HepG2 (cell line): ENCODE measurements around the gene SERP1. TPM values are rescaled to one million over a fixed set of nuclear protein-coding genes. Genes with fewer than 3 reads are reported as not detected.

Source experiments
- ATAC-seq: fragments of 200-7000 bp; cut with Tn5 transposase; 3 replicates; pipeline ENCODE4 v1.9.1; 2020; ENCODE audit warnings: mild to moderate bottlenecking, moderate library complexity
- Bru-seq: library from RNA; stranded (reverse); fragments of 400-500 nt; gene quantifications from one replicate; lab custom pipeline; 2021; lab: Mats Ljungman, UMichigan
- BruChase-seq, 2 experiments: library from RNA; stranded (reverse); fragments of 400-500 nt; gene quantifications; one replicate each; lab custom pipeline; 2021; lab: Mats Ljungman, UMichigan
- BruUV-seq: library from RNA; stranded (reverse); fragments of 400-500 nt; replicated peaks from 2 replicates; lab custom pipeline; 2021; lab: Mats Ljungman, UMichigan
- CTCF ChIA-PET: fragments of 300-600 bp; formaldehyde crosslinking; extraction: SDS; loops from one replicate; lab custom pipeline; 2021; ENCODE audit warnings: low total read pairs, inconsistent platforms, low intra/inter-chr PET ratio; lab: Yijun Ruan, JAX
- POLR2A ChIA-PET: fragments of 350-600 bp; sonication (Branson Sonifier 250); formaldehyde crosslinking; loops from one replicate; lab custom pipeline; 2020; ENCODE audit warnings: antibody characterized with exemption, inconsistent platforms; lab: Yijun Ruan, JAX
- DNase-seq: peaks from one replicate; pipeline ENCODE4 v3.0.0-alpha.2; 2015; ENCODE audit warnings: low spot score
- FAIRE-seq: peaks from 3 replicates; lab custom pipeline; 2011; peaks lifted over from hg19 to GRCh38; lab: Jason Lieb, UNC
- H2AFZ ChIP-seq: one replicate; pipeline ENCODE4 v1.6.1; 2011; ENCODE audit warnings: low read length, inconsistent platforms
- H3K27ac ChIP-seq: fragments of 300-600 bp; 3 replicates; pipeline ENCODE4 v1.8.0; 2011; ENCODE audit warnings: mixed run types, mild to moderate bottlenecking, mixed read lengths, low read length, inconsistent platforms; ENCODE audit not compliant: insufficient read depth; ENCODE audit errors: extremely low read length
- H3K27me3 ChIP-seq, 2 experiments: fragments of 200-600 bp in 1 of 2; 2 replicates in 1 of 2; 3 replicates in 1 of 2; pipeline versions ENCODE4 v1.6.0 to v1.8.0; 2011; ENCODE audit warnings: low read length in 2 of 2, mild to moderate bottlenecking in 2 of 2, moderate library complexity in 2 of 2, inconsistent platforms in 1 of 2; ENCODE audit not compliant: insufficient read depth in 2 of 2, control insufficient read depth in 1 of 2
- H3K36me3 ChIP-seq, 2 experiments: fragments of 200-600 bp in 1 of 2; replicated peaks in 1 of 2; 2 replicates in 1 of 2; 3 replicates in 1 of 2; pipeline versions ENCODE4 v1.5.1 to v1.8.0; 2011; ENCODE audit warnings: low read length in 2 of 2, inconsistent platforms in 1 of 2; ENCODE audit not compliant: insufficient read depth in 2 of 2, control insufficient read depth in 1 of 2
- H3K4me1 ChIP-seq: 2 replicates; pipeline ENCODE4 v1.5.1; 2012; ENCODE audit warnings: low read length, inconsistent platforms; ENCODE audit not compliant: insufficient read depth
- H3K4me2 ChIP-seq: 2 replicates; pipeline ENCODE4 v1.6.0; 2011; ENCODE audit warnings: low read depth, low read length, inconsistent platforms
- H3K4me3 ChIP-seq, 3 experiments: fragments of 200-600 bp in 1 of 3; sonication (generic), shearing (Covaris generic) in 1 of 3; replicated peaks in 1 of 3; 2 replicates each; pipeline ENCODE4 v1.5.1; 2011 to 2016; ENCODE audit warnings: low read length in 3 of 3, inconsistent platforms in 2 of 3, low read depth in 2 of 3, mild to moderate bottlenecking in 2 of 3, control low read depth in 1 of 3, mixed read lengths in 1 of 3; ENCODE audit not compliant: insufficient read depth in 1 of 3
- H3K79me2 ChIP-seq: one replicate; pipeline ENCODE4 v1.6.1; 2011; ENCODE audit warnings: low read length, inconsistent platforms; ENCODE audit not compliant: insufficient read depth
- H3K9ac ChIP-seq: 2 replicates; pipeline ENCODE4 v1.6.0; 2011; ENCODE audit warnings: mild to moderate bottlenecking, low read depth, low read length, inconsistent platforms; ENCODE audit not compliant: insufficient read depth
- H3K9me3 ChIP-seq: 2 replicates; pipeline ENCODE4 v1.5.1; 2012; ENCODE audit warnings: mild to moderate bottlenecking, low read length
- H4K20me1 ChIP-seq: 2 replicates; pipeline ENCODE4 v1.6.0; 2011; ENCODE audit warnings: inconsistent platforms, mild to moderate bottlenecking, low read length, moderate library complexity; ENCODE audit not compliant: insufficient read depth
- BORCS8-MEF2B ChIP-seq: sonication (generic); formaldehyde crosslinking; IDR thresholded peaks from 2 replicates; pipeline ENCODE4 v1.8.0; 2022; ENCODE audit warnings: mild to moderate bottlenecking, missing genetic modification reagents
- CTCF ChIP-seq: sonication (generic); formaldehyde crosslinking; IDR thresholded peaks from 2 replicates; pipeline ENCODE4 v1.5.0; 2020; ENCODE audit warnings: mild to moderate bottlenecking, missing genetic modification reagents, moderate library complexity
- DNMT1 ChIP-seq: sonication (generic); formaldehyde crosslinking; IDR thresholded peaks from 2 replicates; pipeline ENCODE4 v1.5.1; 2020; ENCODE audit warnings: mild to moderate bottlenecking, missing genetic modification reagents
- ETS1 ChIP-seq: sonication (generic); formaldehyde crosslinking; IDR thresholded peaks from 2 replicates; pipeline ENCODE4 v1.4.0; 2020; ENCODE audit warnings: missing genetic modification reagents
- PTBP1 ChIP-seq: fragments of 200-400 bp; formaldehyde crosslinking; IDR thresholded peaks from 2 replicates; pipeline ENCODE4 v1.6.1; 2018; ENCODE audit warnings: low read length, low read depth; ENCODE audit not compliant: poor library complexity, severe bottlenecking
- YEATS4 ChIP-seq: sonication (generic); formaldehyde crosslinking; IDR thresholded peaks from 2 replicates; pipeline ENCODE4 v1.4.0; 2020; ENCODE audit warnings: missing genetic modification reagents, borderline replicate concordance
- ZC3H13 ChIP-seq: sonication (generic); formaldehyde crosslinking; IDR thresholded peaks from 2 replicates; pipeline ENCODE4 v1.8.1; 2023; ENCODE audit warnings: mild to moderate bottlenecking, missing genetic modification reagents, moderate library complexity
- WGBS: methylation state at CpG from one replicate; pipeline ENCODE4 v1.1.6; 2017; ENCODE audit warnings: low lambda C conversion rate; 5-methylcytosine and 5-hydroxymethylcytosine counted together
- in situ Hi-C: cut with HindIII; loops from 2 replicates; pipeline ENCODE4 v1.10.0; 2017; ENCODE audit warnings: low pct_unique_long_range_greater_than_20kb; ENCODE audit not compliant: extremely low pct_ligation_motif_present
- intact Hi-C: fragments of 100-400 bp; cut with micrococcal nuclease; formaldehyde crosslinking; loops from one replicate; pipeline ENCODE4 v1.10.0; 2022; ENCODE audit not compliant: unreplicated experiment
- long read RNA-seq, 2 experiments: library from RNA in 1 of 2; library from polyadenylated mRNA in 1 of 2; stranded (forward) in 1 of 2; unstranded in 1 of 2; transcript quantifications; one replicate each; pipeline ENCODE4 v2.0.0, GENCODE V29; 2019 to 2022
- polyA minus RNA-seq, 3 experiments: library from RNA; depleted of rRNA, polyadenylated mRNA; stranded (reverse); fragments of >200 nt; gene quantifications; 2 replicates each; pipeline ENCODE4 v1.2.3, GENCODE V29; 2011; ENCODE audit warnings: low replicate concordance in 1 of 3
- polyA plus RNA-seq, 8 experiments: library from polyadenylated mRNA; depleted of rRNA in 3 of 8; stranded (reverse) in 7 of 8; unstranded in 1 of 8; fragments of >200 nt; fragmentation: Illumina TruSeq in 4 of 8; extraction: Trizol in 4 of 8; gene quantifications; 2 replicates each; pipeline versions ENCODE4 v1.2.1 to v1.2.3, GENCODE V29; 2011 to 2016; ENCODE audit warnings: low read depth in 4 of 8, missing spikeins in 1 of 8, mixed read lengths in 1 of 8; ENCODE audit not compliant: insufficient read depth in 1 of 8
- total RNA-seq, 5 experiments: library from RNA; depleted of rRNA; stranded (reverse); fragments of >200 nt; fragmentation: Illumina TruSeq; extraction: Trizol; gene quantifications; 2 replicates each; pipeline ENCODE4 v1.2.3, GENCODE V29; 2016; ENCODE audit warnings: low read depth in 1 of 5
- TF ChIP-seq, protein P1 (sequence below): sonication (generic); formaldehyde crosslinking; IDR thresholded peaks from 2 replicates; pipeline ENCODE4 v1.5.1; 2020; ENCODE audit warnings: missing genetic modification reagents, mild to moderate bottlenecking, borderline replicate concordance

Gene SERP1
- total RNA-seq (2016; rRNA removed; fragmentation: Illumina TruSeq; extraction: Trizol): 95.0 and 108 TPM in 2 replicates
- 22.2 and 26.3 TPM in 2 replicates for total RNA-seq (2016; cell fraction: cytosol; rRNA removed; fragmentation: Illumina TruSeq; extraction: Trizol; ENCODE audit: low read depth)
- total RNA-seq (2016; cell fraction: insoluble cytoplasmic fraction; rRNA removed; fragmentation: Illumina TruSeq; extraction: Trizol): 93.6 and 108 TPM in 2 replicates
- total RNA-seq (2016; cell fraction: membrane; rRNA removed; fragmentation: Illumina TruSeq; extraction: Trizol): 57.6 and 60.7 TPM in 2 replicates
- total RNA-seq (2016; cell fraction: nucleus; rRNA removed; fragmentation: Illumina TruSeq; extraction: Trizol): 58.9 and 66.1 TPM in 2 replicates
- polyA plus RNA-seq (2011; rRNA removed): 51.5 and 61.2 TPM in 2 replicates
- polyA plus RNA-seq (2011; cell fraction: cytosol; rRNA removed): 46.7 and 75.3 TPM in 2 replicates
- 65.0 and 72.2 TPM in 2 replicates for polyA plus RNA-seq (2011; cell fraction: nucleus; rRNA removed)
- 73.8 and 75.7 TPM in 2 replicates for polyA plus RNA-seq (2012)
- 27.5 and 29.5 TPM in 2 replicates for polyA plus RNA-seq (2016; cell fraction: cytosol; fragmentation: Illumina TruSeq; extraction: Trizol; ENCODE audit: low read depth)
- 132 and 136 TPM in 2 replicates for polyA plus RNA-seq (2016; cell fraction: insoluble cytoplasmic fraction; fragmentation: Illumina TruSeq; extraction: Trizol; ENCODE audit: low read depth)
- 45.6 and 47.4 TPM in 2 replicates for polyA plus RNA-seq (2016; cell fraction: membrane; fragmentation: Illumina TruSeq; extraction: Trizol; ENCODE audit: low read depth)
- polyA plus RNA-seq (2016; cell fraction: nucleus; fragmentation: Illumina TruSeq; extraction: Trizol; ENCODE audit: insufficient read depth, low read depth): 69.2 and 72.9 TPM in 2 replicates
- 42.6 and 90.0 TPM in 2 replicates for polyA minus RNA-seq (2011; rRNA and poly(A)+ RNA removed; ENCODE audit: low replicate concordance)
- 66.9 and 87.4 TPM in 2 replicates for polyA minus RNA-seq (2011; cell fraction: cytosol; rRNA and poly(A)+ RNA removed)
- polyA minus RNA-seq (2011; cell fraction: nucleus; rRNA and poly(A)+ RNA removed): 99.8 and 106 TPM in 2 replicates
- Bru-seq, nascent RNA: percentile 70 among the genes with signal in this experiment
- percentile 82 among the genes with signal in this experiment for BruChase-seq, experiment 1, labeled RNA remaining after a 6-hour chase
- percentile 69 among the genes with signal in this experiment for BruChase-seq, experiment 2, labeled RNA remaining after a 2-hour chase
- long read RNA-seq, experiment 1, transcript SERP1-201 (3 exons, 3,171 nt): major isoform, 358 of 368 reads
- long read RNA-seq, experiment 1, partial matches to known transcripts: 1 of 368 reads
- long read RNA-seq, experiment 1, other reads (novel, unspliced or antisense): 7 of 368 reads
- long read RNA-seq, experiment 2, transcript SERP1-201 (3 exons, 3,171 nt): major isoform, 257 of 368 reads
- long read RNA-seq, experiment 2, partial matches to known transcripts: 7 of 368 reads
- long read RNA-seq, experiment 2, other reads (novel, unspliced or antisense): 102 of 368 reads

GRCh38 chr3:150546226-150547044, at the start of gene SERP1, which contains the start of gene EIF2A:
SERP1 (minus strand) TSS chr3:150546496; CDS start chr3:150546135, 361 bp downstream.
EIF2A (plus strand) TSS chr3:150546787; CDS start chr3:150546803, 16 bp downstream.
- DNase-seq: peak; percentile 97
- peak; percentile 98 for ATAC-seq
- no TSS peak for BruUV-seq
- H2AFZ ChIP-seq: peak within 1 kb of the TSS; percentile 75
- peaks cover 60% of the 10 kb centered on the region for H3K4me1 ChIP-seq
- H3K79me2 ChIP-seq: peaks cover 83% of the 10 kb centered on the region
- in situ Hi-C loops (loop anchor here (5.0 kb wide), 1 partner anchor 56 kb away; the partner anchor contains the start of gene SELENOT), intact Hi-C loops (loop anchor here (5.0 to 10.0 kb wide), 2 partner anchors 134 to 158 kb away; partner anchors contain the start of gene ERICH6)
- WGBS: under 1% methylated on average over 25 of the region's 86 CpGs
- peak within 1 kb of the TSS; percentile 97 for H3K27ac ChIP-seq
- ChIA-PET CTCF (no interaction called here), POLR2A (interaction anchor here (0.7 to 2.8 kb wide), 15 partner anchors 9 to 233 kb away, joined by 3 to 21 read pairs (median 3); partner anchors contain the start of genes ERICH6, SELENOT, SIAH2 and TSC22D2)
- H3K36me3 ChIP-seq: peaks cover 2 to 21% of the 10 kb centered on the region in 2 experiments; a peak in 4 of 5 replicates
- no peaks in the 10 kb centered on the region for H3K9me3 ChIP-seq
- H4K20me1 ChIP-seq: peaks cover 17% of the 10 kb centered on the region; the same call in 1 of the 2 replicates
- peak within 1 kb of the TSS; percentile 94 to 99 (median 97) for H3K4me3 ChIP-seq
- peak within 1 kb of the TSS; percentile 99 for H3K9ac ChIP-seq
- peaks cover 0 to 7% of the 10 kb centered on the region in 2 experiments; a peak in 1 of 5 replicates for H3K27me3 ChIP-seq
- peak; percentile 83 for FAIRE-seq
- H3K4me2 ChIP-seq: peak within 1 kb of the TSS; percentile 74
- TF ChIP-seq, protein P1, sequence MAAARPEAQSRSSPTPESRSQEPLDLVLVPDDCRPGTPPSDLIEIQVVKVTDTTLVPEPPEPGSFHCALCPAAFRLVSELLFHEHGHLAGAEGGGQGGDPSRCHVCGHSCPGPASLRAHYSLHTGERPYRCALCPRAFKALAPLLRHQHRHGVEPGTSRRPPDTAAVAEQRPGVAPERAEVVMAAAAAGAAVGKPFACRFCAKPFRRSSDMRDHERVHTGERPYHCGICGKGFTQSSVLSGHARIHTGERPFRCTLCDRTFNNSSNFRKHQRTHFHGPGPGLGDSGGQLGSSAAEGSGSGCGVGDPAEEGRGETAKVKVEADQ (CRISPR knock-in tag): no peak
- TF ChIP-seq CTCF (CRISPR knock-in tag): peak; percentile 11; the same call in 1 of the 2 replicates
- TF ChIP-seq ZC3H13 (CRISPR knock-in tag): peak; percentile 98
- TF ChIP-seq BORCS8-MEF2B (CRISPR knock-in tag): peak; percentile 61; the same call in 1 of the 2 replicates
- TF ChIP-seq YEATS4: peak; percentile 92; the same call in 1 of the 2 replicates
- TF ChIP-seq ETS1 (CRISPR knock-in tag): no peak
- TF ChIP-seq PTBP1: no peak
- TF ChIP-seq DNMT1: peak; percentile 40; the same call in 1 of the 2 replicates
